GM19043 (cell line): Measurements from ENCODE around the gene KIF5A.

ENCODE experiments used
- ATAC-seq: cut with Tn5 transposase; IDR thresholded peaks from one replicate; pipeline ENCODE4 v1.9.1; 2021; ENCODE audit warnings: low read depth; ENCODE audit not compliant: unreplicated experiment

KIF5A gene

DNA sequence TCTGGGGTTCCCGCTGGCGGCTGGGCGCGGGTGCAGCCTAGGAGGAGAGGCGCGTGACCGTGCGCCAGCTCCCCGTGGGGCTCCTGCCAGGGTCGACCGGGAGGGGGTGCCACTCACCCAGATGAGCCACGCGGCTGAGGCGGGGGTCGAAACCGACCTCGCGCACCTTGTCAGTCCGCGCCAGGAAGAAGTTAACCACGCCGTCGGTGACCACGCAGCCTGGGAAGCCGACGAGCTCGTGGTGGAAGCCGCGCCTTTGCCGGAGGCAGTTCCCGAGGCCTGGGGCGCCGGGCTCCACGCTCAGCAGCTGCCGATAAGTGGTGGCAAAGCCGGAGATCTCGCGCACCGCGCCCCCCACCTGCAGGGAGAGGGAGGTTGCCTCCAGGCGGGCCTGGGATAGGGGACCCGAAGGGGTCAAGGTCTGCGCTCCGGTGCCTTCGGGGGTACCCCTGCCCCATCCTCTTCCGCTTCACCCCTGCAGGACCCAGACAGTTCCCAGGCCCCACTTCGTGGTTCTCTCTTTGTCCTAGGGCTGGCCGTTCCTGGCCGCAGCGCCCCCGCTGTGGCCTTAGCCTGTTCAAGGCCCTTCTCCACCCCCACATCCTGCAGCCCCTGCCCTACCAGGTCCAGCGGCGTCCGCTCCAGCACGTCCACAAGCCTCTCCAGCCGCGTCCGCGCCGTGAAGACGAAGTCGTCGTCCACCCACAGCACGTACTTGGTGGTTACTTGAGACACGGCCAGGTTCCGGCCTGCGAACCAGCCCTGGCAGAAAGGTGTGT lies 77.8 kb downstream of the KIF5A start:
- ATAC-seq = no peak

DNA sequence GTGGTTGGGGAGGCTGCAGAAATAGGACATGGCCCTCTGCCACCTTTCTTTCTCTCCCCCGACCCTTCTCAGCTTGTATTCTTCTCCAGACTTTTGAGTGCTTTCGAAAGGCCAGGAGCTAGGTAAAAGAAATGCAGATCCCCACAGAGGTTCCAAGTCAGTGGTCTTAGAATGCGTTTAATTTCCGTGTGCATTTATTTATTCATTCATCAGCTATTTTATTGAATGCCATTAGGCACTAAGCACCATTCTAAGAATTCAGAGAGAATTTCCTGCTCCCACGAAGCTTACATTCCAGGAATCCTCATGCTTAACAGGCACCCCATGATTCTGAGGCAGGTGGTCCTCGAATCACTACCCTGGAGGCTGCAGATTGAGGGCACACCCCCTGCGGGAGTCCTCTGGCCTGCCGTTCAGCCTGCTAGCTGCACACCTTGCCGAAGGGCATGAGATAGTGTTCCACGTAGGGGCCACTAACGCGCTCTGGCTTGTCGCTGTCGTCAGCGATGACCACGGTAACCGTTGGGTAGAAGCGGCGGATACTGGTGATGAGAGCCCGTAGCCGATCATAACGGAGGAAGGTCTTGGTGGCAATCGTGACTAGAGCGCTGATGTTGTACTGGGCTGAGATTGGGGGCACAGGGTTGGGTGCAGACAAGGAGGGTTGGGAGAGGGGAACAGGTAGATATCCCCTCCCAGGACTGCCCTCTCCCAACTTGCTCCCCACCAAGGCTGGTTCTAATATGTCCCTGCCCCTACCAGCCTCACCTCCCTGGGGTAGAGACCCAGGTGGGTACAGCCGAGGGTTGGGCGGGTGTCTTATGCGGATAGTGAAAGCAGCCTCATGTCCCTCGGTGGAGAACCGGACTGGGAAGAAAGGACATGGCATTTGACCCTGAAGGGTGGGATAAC lies 78.7 kb downstream of the KIF5A start:
- ATAC-seq = no peak

DNA sequence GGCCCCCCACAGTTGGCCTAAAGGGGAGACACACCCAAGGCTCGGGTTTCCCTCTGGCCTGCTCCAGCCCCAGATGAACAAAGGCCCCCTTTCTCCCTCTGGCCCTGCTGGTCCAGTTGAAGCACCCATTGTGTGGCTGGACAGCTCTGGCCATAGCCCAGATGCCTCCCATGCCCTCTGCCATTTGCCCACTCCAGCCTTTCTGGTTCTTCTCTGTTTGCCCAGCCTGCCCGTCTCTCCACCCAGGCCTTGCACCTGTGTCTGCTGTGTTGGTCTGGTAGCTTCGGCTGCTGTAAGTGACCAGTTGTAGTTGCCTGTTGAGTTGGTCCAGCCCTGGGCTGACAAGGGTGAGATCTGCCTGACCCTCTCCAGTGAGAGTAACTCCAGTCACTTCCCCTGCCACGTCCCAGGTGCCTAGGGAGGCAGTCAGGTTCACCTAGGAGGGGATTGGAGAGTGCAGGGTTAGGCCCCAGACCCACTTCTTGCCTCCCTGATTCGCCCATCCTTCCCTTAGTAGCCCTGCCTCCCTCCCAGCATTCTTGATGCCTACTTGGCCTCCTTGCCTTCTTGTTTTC lies 80.1 kb downstream of the KIF5A start:
- no peak for ATAC-seq

DNA sequence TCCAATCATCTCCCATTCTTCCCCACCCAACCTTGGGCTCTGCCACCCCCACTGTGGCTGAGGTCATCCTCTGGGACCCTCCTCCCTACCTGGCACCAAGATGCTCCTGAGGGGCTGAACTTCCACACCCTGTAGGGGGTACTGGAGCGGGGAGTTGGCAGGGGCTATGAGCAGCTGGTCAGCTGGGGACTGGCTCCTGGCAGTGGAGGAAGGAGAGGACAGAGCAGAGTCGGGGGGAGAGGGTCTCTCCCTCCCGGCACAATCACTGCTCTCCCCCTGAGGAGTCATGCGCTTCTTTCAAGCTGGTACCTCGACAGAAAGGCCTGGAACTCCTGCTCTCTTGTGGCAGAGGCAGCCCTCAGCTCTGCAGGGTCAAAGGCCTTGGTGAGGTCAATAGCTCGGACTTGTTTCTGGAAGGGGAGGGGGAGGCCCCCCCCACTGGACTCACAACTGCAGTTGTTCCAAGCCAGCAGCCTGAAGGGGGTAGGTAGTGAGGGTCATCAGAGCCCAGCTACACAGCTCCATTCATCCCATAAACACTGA lies 81.1 kb downstream of the KIF5A start:
- ATAC-seq = no peak

DNA sequence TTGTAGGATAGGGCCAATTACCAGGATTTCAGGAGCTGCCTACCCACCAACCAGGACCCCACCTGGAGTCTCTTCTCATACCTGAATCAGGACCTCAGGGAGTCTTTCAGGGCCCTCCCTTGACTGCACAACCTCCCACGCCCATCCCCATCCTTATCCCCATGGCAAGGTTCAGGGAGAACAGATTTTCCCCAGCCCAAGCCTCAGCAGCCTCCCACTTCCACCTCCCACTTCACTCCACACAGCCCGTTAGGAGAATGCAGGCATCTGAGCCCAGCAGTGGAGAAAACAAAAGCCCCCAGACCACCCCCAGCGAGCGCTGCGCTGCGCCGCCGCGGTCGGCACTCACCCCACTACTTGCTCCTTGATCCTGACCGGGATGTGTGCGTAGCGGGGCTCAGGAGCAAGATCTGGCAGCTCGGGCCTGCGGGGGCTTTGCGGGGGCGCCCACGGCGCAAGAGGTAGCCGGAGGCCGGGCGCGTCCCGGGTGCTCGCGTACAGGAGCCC lies 81.8 kb downstream of the KIF5A start:
- no peak for ATAC-seq

DNA sequence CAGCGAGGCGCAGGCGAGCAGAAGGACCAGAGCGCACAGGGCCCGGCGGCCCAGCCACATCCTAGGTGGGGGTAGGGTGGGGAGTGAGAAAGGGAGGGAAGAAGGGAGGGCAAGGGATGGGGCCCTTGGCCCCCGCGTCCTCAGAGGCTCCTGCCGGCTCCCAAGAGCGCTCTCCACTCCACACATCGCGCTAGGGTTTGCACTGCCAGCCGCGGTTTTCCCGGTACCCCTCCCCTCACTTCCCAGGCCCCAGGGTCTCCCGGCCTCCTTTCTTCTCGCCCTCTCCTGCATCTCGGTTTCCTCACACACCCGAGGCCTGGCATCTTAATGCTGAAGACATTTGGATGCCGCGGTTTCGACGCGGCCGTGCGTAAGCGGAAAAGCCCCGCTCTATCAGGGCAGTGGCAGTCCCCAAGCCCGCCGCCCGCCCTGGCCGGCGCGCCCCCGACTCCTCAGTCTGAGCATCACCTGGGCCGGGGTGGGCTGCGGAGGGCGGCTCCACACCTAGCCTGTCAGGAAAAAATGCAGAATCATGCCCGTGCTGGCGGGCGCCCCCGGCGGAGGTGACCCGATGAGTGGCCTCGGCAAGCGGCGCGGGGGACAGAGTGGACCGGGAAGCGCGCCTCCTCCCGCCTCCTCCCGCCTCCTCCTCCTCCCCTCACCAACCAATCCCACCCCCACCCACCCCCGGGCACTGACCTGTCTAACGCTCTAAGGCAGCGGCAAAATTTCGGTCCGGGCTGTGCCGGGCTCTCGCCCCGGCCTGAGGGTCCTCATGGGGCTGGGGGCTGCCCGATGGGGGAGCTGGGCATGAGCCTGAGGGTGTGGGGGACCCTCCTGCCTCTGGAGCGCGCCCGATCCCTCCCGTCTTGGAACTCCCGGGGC lies 82.5 kb downstream of the KIF5A start:
- ATAC-seq = no peak

DNA sequence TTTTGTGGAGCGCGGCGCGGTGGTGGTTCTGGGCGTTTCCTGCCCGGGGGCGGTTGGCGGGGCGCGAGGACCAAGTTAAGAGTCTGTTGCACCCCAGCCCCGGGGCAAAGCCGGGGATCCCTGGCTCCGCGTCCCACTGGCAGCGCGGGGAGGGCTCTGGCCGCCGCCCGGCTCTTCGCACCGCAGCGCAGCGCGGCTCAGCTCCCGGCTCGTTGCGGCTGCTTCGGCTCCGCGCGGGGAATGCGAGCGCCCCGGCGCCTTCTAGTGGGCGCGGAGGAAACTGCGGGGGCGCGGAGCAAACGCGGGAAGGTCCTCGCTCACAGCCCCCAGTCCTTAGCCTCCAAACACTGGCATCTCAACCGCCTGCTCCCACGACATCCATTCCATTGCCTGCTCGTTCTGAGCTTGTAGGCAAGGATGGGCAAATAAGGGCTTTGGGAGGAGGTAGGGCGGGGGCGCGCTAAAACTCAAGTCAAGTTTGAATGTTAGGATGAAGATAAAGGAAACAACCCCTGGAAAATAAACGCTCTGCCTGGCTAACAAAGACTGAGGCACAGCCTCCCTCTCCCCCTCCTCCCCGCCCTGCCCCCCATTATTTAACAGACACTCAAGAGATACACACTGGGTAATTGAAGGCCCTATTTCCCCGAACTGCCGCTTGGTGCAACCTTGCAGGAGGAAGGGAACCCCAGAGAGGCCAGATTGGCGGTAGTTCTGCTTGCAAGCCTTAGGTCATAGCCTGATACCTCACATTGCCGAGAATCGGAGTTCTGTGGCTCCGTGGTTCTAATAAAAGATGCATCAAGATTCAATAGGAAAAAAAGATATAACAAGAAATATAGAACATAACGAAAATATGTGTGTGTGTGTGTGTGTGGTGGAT lies 83.4 kb downstream of the KIF5A start, which contains the start of gene B4GALNT1:
Gene B4GALNT1, minus strand, starts transcription at position 244 of the 883 bp plus-strand sequence. CDS start 1,069 bp downstream, outside the sequence.
- ATAC-seq = peak; percentile 94
